HEK293 (cell line): ENCODE results near the gene LGALS4.

Experiments used
- CTCF ChIA-PET: fragments of 350-600 bp; formaldehyde crosslinking; extraction: SDS; loops from one replicate; lab custom pipeline; 2021; ENCODE audit warnings: antibody characterized with exemption; lab: Yijun Ruan, JAX
- POLR2A ChIA-PET: fragments of 300-600 bp; formaldehyde crosslinking; extraction: SDS; loops from one replicate; lab custom pipeline; 2020; ENCODE audit warnings: antibody characterized with exemption, inconsistent platforms; lab: Yijun Ruan, JAX
- H3K27ac ChIP-seq: fragments of 200-500 bp; sonication (Bioruptor generic); 2 replicates; pipeline ENCODE4 v1.5.1; 2014; ENCODE audit warnings: low read depth, low read length, control low read depth, inconsistent platforms; ENCODE audit errors: extremely low read depth
- H3K36me3 ChIP-seq, 2 experiments: fragments of 200-500 bp in 1 of 2; sonication (Bioruptor generic) in 1 of 2; 1 replicate in 1 of 2; 2 replicates in 1 of 2; pipeline ENCODE4 v1.5.1; 2014 to 2017; ENCODE audit warnings: inconsistent platforms in 2 of 2, low read length in 2 of 2; ENCODE audit not compliant: control insufficient read depth in 2 of 2, insufficient read depth in 1 of 2
- H3K4me1 ChIP-seq: fragments of 200-500 bp; sonication (Bioruptor generic); 2 replicates; pipeline ENCODE4 v1.5.1; 2014; ENCODE audit warnings: mild to moderate bottlenecking, low read length, inconsistent platforms; ENCODE audit not compliant: control insufficient read depth, insufficient read depth
- H3K4me3 ChIP-seq: 2 replicates; pipeline ENCODE4 v1.5.1; 2011; ENCODE audit warnings: low read depth, mild to moderate bottlenecking, control low read depth, low read length, moderate library complexity
- H3K9me3 ChIP-seq: fragments of 200-500 bp; sonication (Bioruptor generic); 2 replicates; pipeline ENCODE4 v1.5.1; 2014; ENCODE audit warnings: low read depth, low read length, inconsistent platforms; ENCODE audit not compliant: control insufficient read depth, insufficient read depth
- FEZF1 ChIP-seq: fragments of 450-650 bp; formaldehyde crosslinking; IDR thresholded peaks from 2 replicates; pipeline ENCODE4 v1.5.1; 2016; ENCODE audit warnings: missing biosample characterization, missing genetic modification characterization
- GLIS1 ChIP-seq: fragments of 450-650 bp; formaldehyde crosslinking; IDR thresholded peaks from 2 replicates; pipeline ENCODE4 v1.5.1; 2016; ENCODE audit warnings: missing biosample characterization, missing genetic modification characterization
- GLIS2 ChIP-seq: fragments of 450-650 bp; formaldehyde crosslinking; IDR thresholded peaks from 2 replicates; pipeline ENCODE4 v1.5.1; 2016; ENCODE audit warnings: missing biosample characterization, missing genetic modification characterization
- PRDM1 ChIP-seq: fragments of 450-650 bp; formaldehyde crosslinking; IDR thresholded peaks from 2 replicates; pipeline ENCODE4; 2016; ENCODE audit warnings: missing biosample characterization, missing genetic modification characterization
- ZIC2 ChIP-seq: fragments of 450-650 bp; formaldehyde crosslinking; IDR thresholded peaks from 2 replicates; pipeline ENCODE4 v1.5.1; 2016; ENCODE audit warnings: missing biosample characterization, missing genetic modification characterization
- ZNF10 ChIP-seq: fragments of 450-650 bp; formaldehyde crosslinking; IDR thresholded peaks from 2 replicates; pipeline ENCODE4 v1.5.1; 2017; ENCODE audit warnings: missing biosample characterization, missing genetic modification characterization
- ZNF248 ChIP-seq: fragments of 450-650 bp; formaldehyde crosslinking; IDR thresholded peaks from 2 replicates; pipeline ENCODE4 v1.5.1; 2017; ENCODE audit warnings: missing biosample characterization, missing genetic modification characterization
- ZNF311 ChIP-seq: fragments of 450-650 bp; formaldehyde crosslinking; IDR thresholded peaks from 2 replicates; pipeline ENCODE4 v1.5.1; 2017; ENCODE audit warnings: missing biosample characterization, missing genetic modification characterization, borderline replicate concordance
- ZNF416 ChIP-seq: fragments of 450-650 bp; formaldehyde crosslinking; IDR thresholded peaks from 2 replicates; pipeline ENCODE4 v1.5.1; 2016; ENCODE audit warnings: missing biosample characterization, missing genetic modification characterization
- TF ChIP-seq, protein P1 (sequence below): fragments of 450-650 bp; formaldehyde crosslinking; IDR thresholded peaks from 2 replicates; pipeline ENCODE4 v1.5.1; 2016; ENCODE audit warnings: missing biosample characterization, missing genetic modification characterization
- TF ChIP-seq, protein P2 (sequence below): fragments of 450-650 bp; formaldehyde crosslinking; IDR thresholded peaks from 2 replicates; pipeline ENCODE4 v1.5.1; 2016; ENCODE audit warnings: missing biosample characterization, missing genetic modification characterization
- TF ChIP-seq, protein P3 (sequence below): fragments of 450-650 bp; formaldehyde crosslinking; IDR thresholded peaks from 2 replicates; pipeline ENCODE4 v1.5.1; 2016; ENCODE audit warnings: missing biosample characterization, missing genetic modification characterization
- TF ChIP-seq, protein P4 (sequence below): fragments of 450-650 bp; formaldehyde crosslinking; IDR thresholded peaks from 2 replicates; pipeline ENCODE4 v1.5.1; 2016; ENCODE audit warnings: missing biosample characterization, missing genetic modification characterization, borderline replicate concordance
- TF ChIP-seq, protein P5 (sequence below): fragments of 450-650 bp; formaldehyde crosslinking; IDR thresholded peaks from 2 replicates; pipeline ENCODE4 v1.5.1; 2016; ENCODE audit warnings: missing biosample characterization, missing genetic modification characterization

LGALS4 gene

DNA sequence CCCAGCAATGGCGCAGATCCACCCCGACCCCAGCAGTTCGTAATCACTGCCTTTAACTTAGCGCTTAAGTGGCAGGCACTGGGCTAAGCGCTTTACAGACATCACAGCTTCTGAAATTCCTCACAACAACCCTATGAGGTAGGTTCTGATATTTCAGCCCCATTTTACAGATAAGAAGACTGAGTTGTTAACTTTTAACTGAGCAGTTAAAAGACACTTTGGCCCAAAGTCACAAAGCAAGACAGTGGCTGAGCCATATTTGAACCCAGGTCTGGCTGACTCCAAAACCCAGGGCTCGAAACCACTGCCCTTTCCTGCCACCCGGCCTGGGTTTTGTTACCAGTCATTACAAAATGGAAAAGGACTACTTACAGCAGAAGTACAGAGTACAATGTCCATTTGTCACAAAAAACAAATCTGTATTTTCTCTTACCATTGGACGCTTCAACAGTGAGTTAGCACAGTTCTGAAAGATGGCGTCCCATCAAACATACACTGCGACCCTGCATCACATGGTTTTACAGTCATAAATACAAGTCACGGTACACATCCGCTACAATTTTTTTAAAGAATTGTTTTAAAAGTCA is 28.5 kb upstream of the LGALS4 start (continued):
- TF ChIP-seq, protein P1, sequence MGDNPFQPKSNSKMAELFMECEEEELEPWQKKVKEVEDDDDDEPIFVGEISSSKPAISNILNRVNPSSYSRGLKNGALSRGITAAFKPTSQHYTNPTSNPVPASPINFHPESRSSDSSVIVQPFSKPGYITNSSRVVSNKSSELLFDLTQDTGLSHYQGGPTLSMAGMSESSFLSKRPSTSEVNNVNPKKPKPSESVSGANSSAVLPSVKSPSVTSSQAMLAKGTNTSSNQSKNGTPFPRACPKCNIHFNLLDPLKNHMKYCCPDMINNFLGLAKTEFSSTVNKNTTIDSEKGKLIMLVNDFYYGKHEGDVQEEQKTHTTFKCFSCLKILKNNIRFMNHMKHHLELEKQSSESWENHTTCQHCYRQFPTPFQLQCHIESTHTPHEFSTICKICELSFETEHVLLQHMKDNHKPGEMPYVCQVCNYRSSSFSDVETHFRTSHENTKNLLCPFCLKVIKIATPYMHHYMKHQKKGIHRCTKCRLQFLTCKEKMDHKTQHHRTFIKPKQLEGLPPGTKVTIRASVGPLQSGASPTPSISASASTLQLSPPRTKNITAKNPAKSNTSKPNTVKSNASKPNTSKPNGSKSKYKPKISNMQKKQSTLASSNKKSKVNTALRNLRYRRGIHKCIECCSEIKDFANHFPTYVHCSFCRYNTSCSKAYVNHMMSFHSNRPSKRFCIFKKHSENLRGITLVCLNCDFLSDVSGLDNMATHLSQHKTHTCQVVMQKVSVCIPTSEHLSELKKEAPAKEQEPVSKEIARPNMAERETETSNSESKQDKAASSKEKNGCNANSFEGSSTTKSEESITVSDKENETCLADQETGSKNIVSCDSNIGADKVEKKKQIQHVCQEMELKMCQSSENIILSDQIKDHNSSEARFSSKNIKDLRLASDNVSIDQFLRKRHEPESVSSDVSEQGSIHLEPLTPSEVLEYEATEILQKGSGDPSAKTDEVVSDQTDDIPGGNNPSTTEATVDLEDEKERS (tag by site-specific recombination) = 0 out of 2 replicates have a peak, but pooled peaks have one; percentile 50
- TF ChIP-seq FEZF1 (no peak), ZIC2 (tag by site-specific recombination) (no peak), ZNF311 (tag by site-specific recombination) (no peak)
- TF ChIP-seq, all 188 proteins: peak for 9

DNA sequence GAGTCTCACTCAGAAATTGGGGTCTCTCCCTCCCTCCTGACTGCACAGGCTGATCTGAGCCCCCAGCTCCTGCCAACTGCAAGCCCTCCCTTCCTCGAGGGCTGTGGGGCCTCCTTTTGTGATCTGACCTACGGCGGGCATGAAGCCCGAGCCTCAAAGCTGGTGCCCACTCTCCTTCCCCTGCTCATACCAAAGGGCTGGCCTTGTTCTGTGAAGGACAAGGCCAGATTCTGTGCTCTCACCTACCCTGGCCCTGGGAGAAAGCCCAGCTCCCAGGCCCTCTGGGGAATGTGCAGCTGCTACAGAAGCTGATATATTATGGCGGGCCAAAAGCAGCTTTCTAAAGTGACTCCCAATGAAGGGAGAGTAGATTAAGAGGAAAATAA is 27.8 kb upstream of the LGALS4 start:
- no peaks in the 10 kb centered on the region for H3K9me3 ChIP-seq
- TF ChIP-seq PRDM1 (tag by site-specific recombination) (peak; percentile 54; the same call in 1 of the 2 replicates), ZNF248 (tag by site-specific recombination) (no peak)
- no peak overlapping the region for H3K4me3 ChIP-seq
- peak overlapping the region; percentile 50; the same call in 1 of the 2 replicates for H3K27ac ChIP-seq
- CTCF ChIA-PET = interaction anchor here (0.9 to 1.3 kb wide), 4 partner anchors 46 to 90 kb away, joined by 3 to 6 read pairs (median 4); partner anchors contain the start of genes MRPS12 and SARS2
- POLR2A ChIA-PET = interaction anchor here (1.0 to 4.6 kb wide), 6 partner anchors 9 to 115 kb away, joined by 3 to 67 read pairs (median 4); partner anchors contain the start of genes ECH1, HNRNPL, MRPS12 and SARS2
- 0 out of 2 replicates have a peak, but pooled peaks cover 2% of the 10 kb centered on the region for H3K4me1 ChIP-seq
- peaks cover 99 to 100% of the 10 kb centered on the region in 2 experiments for H3K36me3 ChIP-seq

DNA sequence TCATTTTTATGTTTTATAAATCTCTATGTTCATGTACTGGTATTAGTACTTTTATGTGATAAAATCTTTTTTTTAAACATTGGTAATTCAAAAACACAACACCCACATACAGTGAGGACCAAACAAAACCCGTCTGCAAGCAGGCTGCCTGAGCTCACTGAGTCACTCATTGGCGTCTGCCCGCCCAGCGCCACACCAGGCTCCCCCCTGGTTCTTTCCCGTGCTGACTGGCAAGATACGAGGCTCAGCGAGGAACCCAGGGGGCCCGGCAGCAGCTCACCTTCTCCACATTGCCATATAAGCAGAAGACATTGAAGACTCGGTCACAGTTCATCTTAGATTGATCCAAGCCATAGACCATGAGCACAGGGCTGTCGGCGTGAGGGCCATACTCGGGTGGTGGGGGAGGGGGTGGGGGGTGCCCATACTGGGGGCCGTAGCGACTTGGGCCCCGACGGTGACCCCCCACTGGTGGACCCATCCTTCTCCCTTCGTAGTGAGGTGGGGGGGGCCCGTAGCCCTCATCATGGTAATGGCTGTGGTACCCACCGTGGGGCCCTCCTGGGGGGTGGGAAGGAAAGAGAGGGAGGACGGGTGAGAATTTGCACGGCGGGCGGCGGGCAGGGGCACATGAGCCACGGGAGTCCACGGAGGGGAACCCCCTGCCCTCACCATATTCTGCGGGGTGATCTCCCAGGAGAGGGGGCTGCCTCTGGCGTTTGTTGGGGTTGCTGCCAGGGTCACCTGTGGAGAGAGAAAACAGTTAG is 27.3 kb upstream of the LGALS4 start:
- Histone ChIP-seq H3K9me3 (no peaks in the 10 kb centered on the region), H3K36me3 (peaks cover 98 to 99% of the 10 kb centered on the region in 2 experiments), H3K27ac (peak overlapping the region; percentile 63; the same call in 1 of the 2 replicates), H3K4me3 (no peak overlapping the region), H3K4me1 (0 out of 2 replicates have a peak, but pooled peaks cover 2% of the 10 kb centered on the region)
- POLR2A ChIA-PET = interaction anchor here (0.6 to 4.6 kb wide), 9 partner anchors 8 to 162 kb away, joined by 3 to 67 read pairs (median 5); partner anchors contain the start of genes ECH1, HNRNPL, MRPS12 and SARS2
- CTCF ChIA-PET = interaction anchor here (1.0 to 1.3 kb wide), 3 partner anchors 47 to 91 kb away, joined by 4 to 6 read pairs (median 5); partner anchors contain the start of genes MRPS12 and SARS2
- peak; percentile 44; the same call in 1 of the 2 replicates for TF ChIP-seq GLIS1 (tag by site-specific recombination)
- TF ChIP-seq ZNF416 (tag by site-specific recombination) = no peak
- TF ChIP-seq ZNF10 = no peak
- TF ChIP-seq, protein P2, sequence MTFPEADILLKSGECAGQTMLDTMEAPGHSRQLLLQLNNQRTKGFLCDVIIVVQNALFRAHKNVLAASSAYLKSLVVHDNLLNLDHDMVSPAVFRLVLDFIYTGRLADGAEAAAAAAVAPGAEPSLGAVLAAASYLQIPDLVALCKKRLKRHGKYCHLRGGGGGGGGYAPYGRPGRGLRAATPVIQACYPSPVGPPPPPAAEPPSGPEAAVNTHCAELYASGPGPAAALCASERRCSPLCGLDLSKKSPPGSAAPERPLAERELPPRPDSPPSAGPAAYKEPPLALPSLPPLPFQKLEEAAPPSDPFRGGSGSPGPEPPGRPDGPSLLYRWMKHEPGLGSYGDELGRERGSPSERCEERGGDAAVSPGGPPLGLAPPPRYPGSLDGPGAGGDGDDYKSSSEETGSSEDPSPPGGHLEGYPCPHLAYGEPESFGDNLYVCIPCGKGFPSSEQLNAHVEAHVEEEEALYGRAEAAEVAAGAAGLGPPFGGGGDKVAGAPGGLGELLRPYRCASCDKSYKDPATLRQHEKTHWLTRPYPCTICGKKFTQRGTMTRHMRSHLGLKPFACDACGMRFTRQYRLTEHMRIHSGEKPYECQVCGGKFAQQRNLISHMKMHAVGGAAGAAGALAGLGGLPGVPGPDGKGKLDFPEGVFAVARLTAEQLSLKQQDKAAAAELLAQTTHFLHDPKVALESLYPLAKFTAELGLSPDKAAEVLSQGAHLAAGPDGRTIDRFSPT (tag by site-specific recombination) = peak; percentile 33; the same call in 1 of the 2 replicates
- TF ChIP-seq, protein P3, sequence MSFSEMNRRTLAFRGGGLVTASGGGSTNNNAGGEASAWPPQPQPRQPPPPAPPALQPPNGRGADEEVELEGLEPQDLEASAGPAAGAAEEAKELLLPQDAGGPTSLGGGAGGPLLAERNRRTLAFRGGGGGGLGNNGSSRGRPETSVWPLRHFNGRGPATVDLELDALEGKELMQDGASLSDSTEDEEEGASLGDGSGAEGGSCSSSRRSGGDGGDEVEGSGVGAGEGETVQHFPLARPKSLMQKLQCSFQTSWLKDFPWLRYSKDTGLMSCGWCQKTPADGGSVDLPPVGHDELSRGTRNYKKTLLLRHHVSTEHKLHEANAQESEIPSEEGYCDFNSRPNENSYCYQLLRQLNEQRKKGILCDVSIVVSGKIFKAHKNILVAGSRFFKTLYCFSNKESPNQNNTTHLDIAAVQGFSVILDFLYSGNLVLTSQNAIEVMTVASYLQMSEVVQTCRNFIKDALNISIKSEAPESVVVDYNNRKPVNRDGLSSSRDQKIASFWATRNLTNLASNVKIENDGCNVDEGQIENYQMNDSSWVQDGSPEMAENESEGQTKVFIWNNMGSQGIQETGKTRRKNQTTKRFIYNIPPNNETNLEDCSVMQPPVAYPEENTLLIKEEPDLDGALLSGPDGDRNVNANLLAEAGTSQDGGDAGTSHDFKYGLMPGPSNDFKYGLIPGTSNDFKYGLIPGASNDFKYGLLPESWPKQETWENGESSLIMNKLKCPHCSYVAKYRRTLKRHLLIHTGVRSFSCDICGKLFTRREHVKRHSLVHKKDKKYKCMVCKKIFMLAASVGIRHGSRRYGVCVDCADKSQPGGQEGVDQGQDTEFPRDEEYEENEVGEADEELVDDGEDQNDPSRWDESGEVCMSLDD (tag by site-specific recombination) = 0 out of 2 replicates have a peak, but pooled peaks have one; percentile 34
- TF ChIP-seq ZNF311 (tag by site-specific recombination) = no peak
- TF ChIP-seq GLIS2 (tag by site-specific recombination) = peak; percentile 84
- TF ChIP-seq, protein P4, sequence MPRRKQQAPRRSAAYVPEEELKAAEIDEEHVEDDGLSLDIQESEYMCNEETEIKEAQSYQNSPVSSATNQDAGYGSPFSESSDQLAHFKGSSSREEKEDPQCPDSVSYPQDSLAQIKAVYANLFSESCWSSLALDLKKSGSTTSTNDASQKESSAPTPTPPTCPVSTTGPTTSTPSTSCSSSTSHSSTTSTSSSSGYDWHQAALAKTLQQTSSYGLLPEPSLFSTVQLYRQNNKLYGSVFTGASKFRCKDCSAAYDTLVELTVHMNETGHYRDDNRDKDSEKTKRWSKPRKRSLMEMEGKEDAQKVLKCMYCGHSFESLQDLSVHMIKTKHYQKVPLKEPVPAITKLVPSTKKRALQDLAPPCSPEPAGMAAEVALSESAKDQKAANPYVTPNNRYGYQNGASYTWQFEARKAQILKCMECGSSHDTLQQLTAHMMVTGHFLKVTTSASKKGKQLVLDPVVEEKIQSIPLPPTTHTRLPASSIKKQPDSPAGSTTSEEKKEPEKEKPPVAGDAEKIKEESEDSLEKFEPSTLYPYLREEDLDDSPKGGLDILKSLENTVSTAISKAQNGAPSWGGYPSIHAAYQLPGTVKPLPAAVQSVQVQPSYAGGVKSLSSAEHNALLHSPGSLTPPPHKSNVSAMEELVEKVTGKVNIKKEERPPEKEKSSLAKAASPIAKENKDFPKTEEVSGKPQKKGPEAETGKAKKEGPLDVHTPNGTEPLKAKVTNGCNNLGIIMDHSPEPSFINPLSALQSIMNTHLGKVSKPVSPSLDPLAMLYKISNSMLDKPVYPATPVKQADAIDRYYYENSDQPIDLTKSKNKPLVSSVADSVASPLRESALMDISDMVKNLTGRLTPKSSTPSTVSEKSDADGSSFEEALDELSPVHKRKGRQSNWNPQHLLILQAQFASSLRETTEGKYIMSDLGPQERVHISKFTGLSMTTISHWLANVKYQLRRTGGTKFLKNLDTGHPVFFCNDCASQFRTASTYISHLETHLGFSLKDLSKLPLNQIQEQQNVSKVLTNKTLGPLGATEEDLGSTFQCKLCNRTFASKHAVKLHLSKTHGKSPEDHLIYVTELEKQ (tag by site-specific recombination) = no peak
- TF ChIP-seq, protein P5, sequence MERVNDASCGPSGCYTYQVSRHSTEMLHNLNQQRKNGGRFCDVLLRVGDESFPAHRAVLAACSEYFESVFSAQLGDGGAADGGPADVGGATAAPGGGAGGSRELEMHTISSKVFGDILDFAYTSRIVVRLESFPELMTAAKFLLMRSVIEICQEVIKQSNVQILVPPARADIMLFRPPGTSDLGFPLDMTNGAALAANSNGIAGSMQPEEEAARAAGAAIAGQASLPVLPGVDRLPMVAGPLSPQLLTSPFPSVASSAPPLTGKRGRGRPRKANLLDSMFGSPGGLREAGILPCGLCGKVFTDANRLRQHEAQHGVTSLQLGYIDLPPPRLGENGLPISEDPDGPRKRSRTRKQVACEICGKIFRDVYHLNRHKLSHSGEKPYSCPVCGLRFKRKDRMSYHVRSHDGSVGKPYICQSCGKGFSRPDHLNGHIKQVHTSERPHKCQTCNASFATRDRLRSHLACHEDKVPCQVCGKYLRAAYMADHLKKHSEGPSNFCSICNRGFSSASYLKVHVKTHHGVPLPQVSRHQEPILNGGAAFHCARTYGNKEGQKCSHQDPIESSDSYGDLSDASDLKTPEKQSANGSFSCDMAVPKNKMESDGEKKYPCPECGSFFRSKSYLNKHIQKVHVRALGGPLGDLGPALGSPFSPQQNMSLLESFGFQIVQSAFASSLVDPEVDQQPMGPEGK (tag by site-specific recombination) = peak; percentile 58; the same call in 1 of the 2 replicates
